ENCODE results near the gene ABCB6. TPM values are rescaled to one million over a fixed set of nuclear protein-coding genes. Genes with fewer than 3 reads are reported as not detected.

Gene ABCB6
- polyA plus RNA-seq, 1 donor = 42.6 TPM

- no peak for DNase-seq
These were observed 31.9 kb downstream of the ABCB6 start for GRCh38 chr2:219186754-219187456.

GRCh38 chr2:219184121-219184520 is 34.6 kb downstream of the ABCB6 start:
- DNase-seq = no peak

- DNase-seq = no peak
These were observed 35.5 kb downstream of the ABCB6 start for GRCh38 chr2:219183151-219183772.

GRCh38 chr2:219182331-219183150 is 36.2 kb downstream of the ABCB6 start:
- DNase-seq = no peak

GRCh38 chr2:219181531-219181930 is 37.2 kb downstream of the ABCB6 start:
- no peak for DNase-seq

- no peak for DNase-seq
These were observed 37.8 kb downstream of the ABCB6 start for GRCh38 chr2:219180961-219181360.

- no peak for DNase-seq
These were observed 38.9 kb downstream of the ABCB6 start for GRCh38 chr2:219179601-219180465.

- no peak for DNase-seq
These were observed 40.2 kb downstream of the ABCB6 start for GRCh38 chr2:219178377-219179175.

GRCh38 chr2:219177552-219178376 is 41.0 kb downstream of the ABCB6 start, which contains the start of gene RETREG2:
Gene RETREG2 (plus strand): TSS chr2:219178275. CDS start chr2:219178353, 78 bp downstream.
- peak; percentile 79 for DNase-seq

- DNase-seq = peak; percentile 77
These were observed 41.8 kb downstream of the ABCB6 start, which contains the start of gene CNPPD1 for GRCh38 chr2:219176818-219177551. Gene CNPPD1 (minus strand): TSS chr2:219176925. CDS start chr2:219176828, 97 bp downstream.

- DNase-seq = peak; percentile 33
These were observed 42.6 kb downstream of the ABCB6 start for GRCh38 chr2:219175928-219176817.

GRCh38 chr2:219175486-219175885 is 43.3 kb downstream of the ABCB6 start:
- no peak for DNase-seq

GRCh38 chr2:219174801-219175200 is 44.0 kb downstream of the ABCB6 start:
- DNase-seq = no peak

- DNase-seq = no peak
These were observed 44.6 kb downstream of the ABCB6 start for GRCh38 chr2:219174146-219174545.

- no peak for DNase-seq
These were observed 45.6 kb downstream of the ABCB6 start for GRCh38 chr2:219173176-219173575.

GRCh38 chr2:219172231-219173154 is 46.3 kb downstream of the ABCB6 start:
- no peak for DNase-seq

- peak; percentile 45 for DNase-seq
These were observed 47.5 kb downstream of the ABCB6 start for GRCh38 chr2:219171231-219171651.

Data from left kidney (tissue), 2 donors.